Fibroblast of lung (primary cell): Measurements from ENCODE around the gene CIAPIN1. TPM values are rescaled to one million over a fixed set of nuclear protein-coding genes. Genes with fewer than 3 reads are reported as not detected.

ENCODE experiments used
- DNase-seq, 2 donors: peaks; one replicate each; pipeline versions ENCODE4 v3.0.0 to v3.0.0-alpha.2; 2010; ENCODE audit warnings: low read depth in 2 of 2
- H2AFZ ChIP-seq: 2 replicates; pipeline ENCODE4 v1.5.1; 2012; ENCODE audit warnings: low read length, control low read depth, inconsistent platforms
- H3K27ac ChIP-seq: 2 replicates; pipeline ENCODE4 v1.5.1; 2011; ENCODE audit warnings: low read length, control low read depth; ENCODE audit not compliant: insufficient read depth
- H3K27me3 ChIP-seq: 2 replicates; pipeline ENCODE4 v1.5.1; 2011; ENCODE audit warnings: mild to moderate bottlenecking, low read length; ENCODE audit not compliant: control insufficient read depth, insufficient read depth
- H3K36me3 ChIP-seq: 2 replicates; pipeline ENCODE4 v1.5.1; 2011; ENCODE audit warnings: low read length; ENCODE audit not compliant: control insufficient read depth, insufficient read depth
- H3K4me1 ChIP-seq: 2 replicates; pipeline ENCODE4 v1.5.1; 2011; ENCODE audit warnings: low read length; ENCODE audit not compliant: control insufficient read depth, insufficient read depth; ENCODE audit errors: extremely low read depth
- H3K4me2 ChIP-seq: 2 replicates; pipeline ENCODE4 v1.5.1; 2011; ENCODE audit warnings: low read length, control low read depth; ENCODE audit not compliant: insufficient read depth; ENCODE audit errors: extremely low read depth
- H3K4me3 ChIP-seq, 4 experiments: fragments of 200-600 bp in 1 of 4; sonication (generic) in 1 of 4; replicated peaks in 1 of 4; 2 replicates each; pipeline ENCODE4 v1.5.1; 2011 to 2016; ENCODE audit warnings: low read length in 4 of 4, low read depth in 3 of 4, mild to moderate bottlenecking in 3 of 4, control low read depth in 2 of 4, inconsistent platforms in 1 of 4, mixed read lengths in 1 of 4; ENCODE audit not compliant: insufficient read depth in 1 of 4; ENCODE audit errors: control extremely low read depth in 1 of 4
- H3K79me2 ChIP-seq: 2 replicates; pipeline ENCODE4 v1.5.1; 2012; ENCODE audit warnings: mild to moderate bottlenecking, low read length, inconsistent platforms; ENCODE audit not compliant: control insufficient read depth, insufficient read depth
- H3K9ac ChIP-seq: 2 replicates; pipeline ENCODE4 v1.5.1; 2011; ENCODE audit warnings: mild to moderate bottlenecking, low read length, control low read depth; ENCODE audit not compliant: insufficient read depth
- H3K9me3 ChIP-seq: 2 replicates; pipeline ENCODE4 v1.5.1; 2012; ENCODE audit warnings: low read depth, low read length; ENCODE audit not compliant: control insufficient read depth, insufficient read depth
- H4K20me1 ChIP-seq: 2 replicates; pipeline ENCODE4 v1.5.1; 2011; ENCODE audit warnings: low read length; ENCODE audit not compliant: control insufficient read depth, insufficient read depth; ENCODE audit errors: extremely low read depth
- CTCF ChIP-seq, 2 donors: IDR thresholded peaks in 1 of 2; conservative IDR thresholded peaks in 1 of 2; 1 replicate in 1 of 2; 2 replicates in 1 of 2; pipeline ENCODE4 v1.5.1; 2011 to 2012; ENCODE audit warnings: low read length in 2 of 2, control low read depth in 1 of 2, inconsistent platforms in 1 of 2, low read depth in 1 of 2, mild to moderate bottlenecking in 1 of 2
- EZH2 ChIP-seq: IDR thresholded peaks from 2 replicates; pipeline ENCODE4 v1.5.1; 2012; ENCODE audit warnings: low read length, control low read depth, mild to moderate bottlenecking; ENCODE audit errors: missing control alignments
- polyA plus RNA-seq, 2 donors: library from polyadenylated mRNA; depleted of rRNA in 1 of 2; stranded (reverse) in 1 of 2; unstranded in 1 of 2; fragments of >200 nt; gene quantifications; 2 replicates each; pipeline ENCODE4 v1.2.1, GENCODE V29; 2011 to 2012; ENCODE audit warnings: missing spikeins in 1 of 2
- total RNA-seq: library from RNA; depleted of rRNA; stranded (reverse); fragments of >200 nt; gene quantifications from 2 replicates; pipeline ENCODE4 v1.2.1, GENCODE V29; 2014

Gene CIAPIN1
- total and polyA plus RNA-seq, 2 donors (not counting 1 experiment from before 2014, with no cell fraction given): 38.3 to 40.2 TPM

GRCh38 chr16:57472665-57473060 lies 25.5 kb upstream of the CIAPIN1 start:
- H3K27ac ChIP-seq: no peak overlapping the region

GRCh38 chr16:57471852-57472664 lies 24.9 kb upstream of the CIAPIN1 start:
- no peak overlapping the region for H3K4me2 ChIP-seq
- TF ChIP-seq CTCF (conservative IDR thresholded peaks at IDR 0.05 in 1 of 2, IDR thresholded peaks at IDR 0.05 in 1 of 2; ENCODE audit: low read depth in 1 of 2, low read length in 2 of 2): no peak
- TF ChIP-seq EZH2: no peak
- peak in 1 of 2 donors; percentile 4 for DNase-seq
- no peak overlapping the region for H3K4me3 ChIP-seq
- no peaks in the 10 kb centered on the region for H3K9me3 ChIP-seq
- H3K36me3 ChIP-seq: peaks cover 22% of the 10 kb centered on the region
- no peaks in the 10 kb centered on the region for H3K79me2 ChIP-seq
- H3K9ac ChIP-seq: no peak overlapping the region
- no peaks in the 10 kb centered on the region for H3K27me3 ChIP-seq
- no peaks in the 10 kb centered on the region for H4K20me1 ChIP-seq
- H3K27ac ChIP-seq: no peak overlapping the region
- peaks cover 4% of the 10 kb centered on the region for H3K4me1 ChIP-seq
- no peak overlapping the region for H2AFZ ChIP-seq

More at GRCh38 chr16:57472665-57473060, 25.5 kb upstream of the CIAPIN1 start:
- no peaks in the 10 kb centered on the region for H3K9me3 ChIP-seq
- H3K79me2 ChIP-seq: no peaks in the 10 kb centered on the region
- peaks cover 22% of the 10 kb centered on the region for H3K36me3 ChIP-seq
- H3K4me1 ChIP-seq: peaks cover 4% of the 10 kb centered on the region
- no peak overlapping the region for H3K4me3 ChIP-seq
- no peaks in the 10 kb centered on the region for H3K27me3 ChIP-seq
- H2AFZ ChIP-seq: no peak overlapping the region
- H3K4me2 ChIP-seq: no peak overlapping the region
- DNase-seq: no peak
- no peaks in the 10 kb centered on the region for H4K20me1 ChIP-seq
- TF ChIP-seq EZH2 (no peak), CTCF (conservative IDR thresholded peaks at IDR 0.05 in 1 of 2, IDR thresholded peaks at IDR 0.05 in 1 of 2; ENCODE audit: low read depth in 1 of 2, low read length in 2 of 2) (no peak)
- H3K9ac ChIP-seq: no peak overlapping the region

GRCh38 chr16:57471209-57471608 lies 24.0 kb upstream of the CIAPIN1 start:
- TF ChIP-seq EZH2 (no peak), CTCF (conservative IDR thresholded peaks at IDR 0.05 in 1 of 2, IDR thresholded peaks at IDR 0.05 in 1 of 2; ENCODE audit: low read depth in 1 of 2, low read length in 2 of 2) (no peak)
- Histone ChIP-seq H4K20me1 (no peaks in the 10 kb centered on the region), H3K27ac (no peak overlapping the region), H3K27me3 (no peaks in the 10 kb centered on the region), H3K9me3 (no peaks in the 10 kb centered on the region), H3K9ac (no peak overlapping the region), H3K4me3 (no peak overlapping the region), H3K4me2 (no peak overlapping the region), H3K4me1 (peaks cover 4% of the 10 kb centered on the region), H3K36me3 (peaks cover 22% of the 10 kb centered on the region), H3K79me2 (no peaks in the 10 kb centered on the region), H2AFZ (no peak overlapping the region)
- no peak for DNase-seq
